Testis (tissue), 3 donors: ENCODE results near the gene CDH22. TPM values are rescaled to one million over a fixed set of nuclear protein-coding genes. Genes with fewer than 3 reads are reported as not detected.

Experiments used
- DNase-seq: peaks from one replicate; pipeline ENCODE4 v3.0.0-alpha.2; 2019
- H3K27ac ChIP-seq, 2 donors: fragments of 200-600 bp; sonication (generic); one replicate each; pipeline ENCODE4 v1.5.1; 2019
- H3K27me3 ChIP-seq: fragments of 200-600 bp; sonication (generic); one replicate; pipeline ENCODE4 v1.5.1; 2019
- H3K36me3 ChIP-seq: fragments of 200-600 bp; sonication (generic); one replicate; pipeline ENCODE4 v1.5.1; 2017; ENCODE audit warnings: low read depth; ENCODE audit errors: missing control alignments
- H3K4me1 ChIP-seq: fragments of 200-600 bp; sonication (generic); one replicate; pipeline ENCODE4 v1.5.1; 2019
- H3K4me3 ChIP-seq, 2 donors: fragments of 200-600 bp; sonication (generic); one replicate each; pipeline ENCODE4 v1.5.1; 2017 to 2019
- H3K9me3 ChIP-seq: fragments of 200-600 bp; sonication (generic); one replicate; pipeline ENCODE4 v1.5.1; 2017
- POLR2A ChIP-seq: fragments of 450-650 bp; IDR thresholded peaks from one replicate; pipeline ENCODE4 v1.6.1; 2017; ENCODE audit warnings: antibody characterized with exemption, mild to moderate bottlenecking, moderate library complexity
- WGBS, 2 donors: methylation state at CpG; one replicate each; pipeline ENCODE4 v1.1.5; 2018; 5-methylcytosine and 5-hydroxymethylcytosine counted together
- intact Hi-C: fragments of 100-400 bp; cut with DNase I; formaldehyde crosslinking; loops from one replicate; pipeline ENCODE4 v1.15.1; 2023; ENCODE audit warnings: low total_unique reads
- polyA plus RNA-seq: library from polyadenylated mRNA; stranded (reverse); fragments of 350-450 nt; fragmentation: Illumina TruSeq; extraction: RNeasy Lipid Tissue Mini Kit (QIAGEN cat#74804); gene quantifications from one replicate; pipeline ENCODE4 v1.2.3, GENCODE V29; 2014; ENCODE audit warnings: low read depth, low replicate concordance; ENCODE audit not compliant: insufficient read depth
- total RNA-seq, 2 donors: library from RNA; depleted of rRNA; stranded (reverse); fragments of >200 nt; gene quantifications; one replicate each; pipeline ENCODE4 v1.2.3, GENCODE V29; 2016
- TF ChIP-seq, protein P1 (sequence below), 3 experiments: fragments of 450-650 bp in 2 of 3; fragments of 200-600 bp in 1 of 3; sonication (generic) in 1 of 3; IDR thresholded peaks; one replicate each; pipeline ENCODE4 v1.5.1; 2016 to 2019; ENCODE audit warnings: antibody characterized with exemption in 3 of 3, mild to moderate bottlenecking in 2 of 3, moderate library complexity in 1 of 3

Gene CDH22
- total and polyA plus RNA-seq, 3 donors from 2014 or later = 1.8 to 2.6 (median 2.6) TPM

DNA sequence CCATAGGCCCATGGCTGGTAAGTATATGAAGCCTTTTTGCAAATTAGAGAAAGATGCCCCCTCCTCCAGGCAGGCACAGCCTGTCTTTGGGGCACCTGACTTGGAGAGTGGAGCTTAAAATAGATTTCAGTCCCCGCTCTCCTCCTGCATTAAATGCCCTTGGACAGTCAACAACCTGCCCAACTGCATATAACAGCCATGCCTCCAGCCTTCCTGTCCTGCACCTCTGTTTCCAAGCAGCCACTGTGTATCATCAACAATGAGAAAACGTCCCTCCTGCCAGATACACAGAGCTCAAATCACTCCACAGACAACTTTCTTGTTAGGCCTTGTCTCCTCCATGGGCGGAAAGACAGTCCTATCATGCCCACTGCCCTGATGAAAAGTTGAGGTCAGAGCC lies 3.4 kb downstream of the CDH22 start:
- intact Hi-C loops = loop anchor here (10.0 kb wide), 1 partner anchor 170 kb away; no protein-coding TSS in a partner anchor
- H3K9me3 ChIP-seq = no peaks in the 10 kb centered on the region
- no peak for DNase-seq
- WGBS, 2 donors = 81 to 92% methylated on average over 3 of the region's 3 CpGs
- TF ChIP-seq, protein P1, sequence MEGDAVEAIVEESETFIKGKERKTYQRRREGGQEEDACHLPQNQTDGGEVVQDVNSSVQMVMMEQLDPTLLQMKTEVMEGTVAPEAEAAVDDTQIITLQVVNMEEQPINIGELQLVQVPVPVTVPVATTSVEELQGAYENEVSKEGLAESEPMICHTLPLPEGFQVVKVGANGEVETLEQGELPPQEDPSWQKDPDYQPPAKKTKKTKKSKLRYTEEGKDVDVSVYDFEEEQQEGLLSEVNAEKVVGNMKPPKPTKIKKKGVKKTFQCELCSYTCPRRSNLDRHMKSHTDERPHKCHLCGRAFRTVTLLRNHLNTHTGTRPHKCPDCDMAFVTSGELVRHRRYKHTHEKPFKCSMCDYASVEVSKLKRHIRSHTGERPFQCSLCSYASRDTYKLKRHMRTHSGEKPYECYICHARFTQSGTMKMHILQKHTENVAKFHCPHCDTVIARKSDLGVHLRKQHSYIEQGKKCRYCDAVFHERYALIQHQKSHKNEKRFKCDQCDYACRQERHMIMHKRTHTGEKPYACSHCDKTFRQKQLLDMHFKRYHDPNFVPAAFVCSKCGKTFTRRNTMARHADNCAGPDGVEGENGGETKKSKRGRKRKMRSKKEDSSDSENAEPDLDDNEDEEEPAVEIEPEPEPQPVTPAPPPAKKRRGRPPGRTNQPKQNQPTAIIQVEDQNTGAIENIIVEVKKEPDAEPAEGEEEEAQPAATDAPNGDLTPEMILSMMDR (IDR thresholded peaks at IDR 0.05) = no peak
- TF ChIP-seq POLR2A = no peak
- no peaks in the 10 kb centered on the region for H3K36me3 ChIP-seq
- H3K27me3 ChIP-seq = no peaks in the 10 kb centered on the region
- no peak overlapping the region for H3K27ac ChIP-seq
- H3K4me1 ChIP-seq = no peaks in the 10 kb centered on the region
- no peak overlapping the region for H3K4me3 ChIP-seq

DNA sequence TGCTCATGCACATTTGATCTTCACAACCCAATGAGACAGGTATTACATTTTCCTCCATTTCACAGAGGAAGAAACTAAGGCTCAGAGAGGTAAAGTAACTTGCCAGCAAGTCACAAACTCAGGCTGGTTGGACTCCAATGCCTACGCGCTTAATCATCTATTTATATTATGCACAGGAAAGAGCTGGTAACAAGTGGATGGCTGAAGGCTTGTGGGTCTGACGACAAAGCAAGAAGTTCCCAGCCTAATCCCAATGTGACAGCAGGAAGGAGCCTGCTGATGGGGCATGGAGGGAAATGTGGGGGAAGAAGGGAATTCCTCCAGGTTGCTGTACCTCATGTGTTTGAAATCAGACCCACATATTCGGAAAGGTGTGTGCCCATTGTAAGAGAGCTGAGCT lies 3.9 kb downstream of the CDH22 start:
- no peaks in the 10 kb centered on the region for H3K9me3 ChIP-seq
- no peak for DNase-seq
- H3K27me3 ChIP-seq = no peaks in the 10 kb centered on the region
- no peak overlapping the region for H3K27ac ChIP-seq
- intact Hi-C loops = loop anchor here (10.0 kb wide), 1 partner anchor 170 kb away; no protein-coding TSS in a partner anchor
- H3K4me3 ChIP-seq = no peak overlapping the region
- no peaks in the 10 kb centered on the region for H3K4me1 ChIP-seq
- no peaks in the 10 kb centered on the region for H3K36me3 ChIP-seq
- TF ChIP-seq, protein P1 (IDR thresholded peaks at IDR 0.05) = no peak
- no peak for TF ChIP-seq POLR2A
- 86 to 93% methylated on average over 4 of the region's 4 CpGs for WGBS, 2 donors

DNA sequence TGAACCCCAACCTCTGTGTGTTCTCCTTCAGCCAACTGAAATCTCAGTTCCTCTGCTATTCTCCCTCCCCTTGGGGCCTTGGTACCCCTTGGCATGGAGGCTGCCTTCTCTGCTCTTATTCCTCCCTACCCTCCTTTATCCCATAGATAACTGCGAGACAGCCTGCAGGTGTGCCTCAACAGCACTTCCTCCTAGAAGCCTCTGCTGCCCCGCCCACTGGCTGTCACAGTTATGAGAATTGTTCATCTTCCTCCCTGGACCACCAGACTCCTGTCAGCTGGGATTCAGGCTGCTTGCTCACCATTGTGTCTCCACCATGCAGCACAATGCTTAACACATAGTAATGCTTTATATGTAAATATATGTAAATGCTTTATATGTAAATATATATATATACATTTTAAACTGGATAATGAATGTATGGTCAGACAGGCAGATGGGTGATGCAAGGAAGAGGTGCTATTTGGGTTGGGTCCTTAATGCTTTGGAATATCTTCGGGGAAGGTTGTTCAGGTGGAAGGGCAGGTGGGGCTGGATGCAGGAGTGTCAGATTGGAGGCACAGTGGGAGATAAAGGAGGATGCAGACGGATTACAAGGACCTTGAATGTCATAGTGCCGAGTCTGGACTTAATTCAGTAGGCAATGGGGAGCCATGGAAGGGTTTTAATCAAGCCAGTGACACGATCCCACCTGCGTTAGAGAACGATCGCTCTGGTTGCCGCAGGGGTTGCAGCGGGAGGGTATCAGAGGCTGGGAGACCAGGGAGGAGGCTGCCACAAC lies 4.9 kb downstream of the CDH22 start:
- Histone ChIP-seq H3K36me3 (no peaks in the 10 kb centered on the region), H3K4me3 (no peak overlapping the region), H3K27me3 (no peaks in the 10 kb centered on the region), H3K27ac (no peak overlapping the region), H3K4me1 (no peaks in the 10 kb centered on the region), H3K9me3 (no peaks in the 10 kb centered on the region)
- WGBS, 2 donors = 75 to 77% methylated on average over 11 of the region's 11 CpGs
- no peak for DNase-seq
- intact Hi-C loops = loop anchor here (10.0 kb wide), 1 partner anchor 169 kb away; no protein-coding TSS in a partner anchor
- TF ChIP-seq, protein P1 (IDR thresholded peaks at IDR 0.05) = no peak
- TF ChIP-seq POLR2A = no peak

DNA sequence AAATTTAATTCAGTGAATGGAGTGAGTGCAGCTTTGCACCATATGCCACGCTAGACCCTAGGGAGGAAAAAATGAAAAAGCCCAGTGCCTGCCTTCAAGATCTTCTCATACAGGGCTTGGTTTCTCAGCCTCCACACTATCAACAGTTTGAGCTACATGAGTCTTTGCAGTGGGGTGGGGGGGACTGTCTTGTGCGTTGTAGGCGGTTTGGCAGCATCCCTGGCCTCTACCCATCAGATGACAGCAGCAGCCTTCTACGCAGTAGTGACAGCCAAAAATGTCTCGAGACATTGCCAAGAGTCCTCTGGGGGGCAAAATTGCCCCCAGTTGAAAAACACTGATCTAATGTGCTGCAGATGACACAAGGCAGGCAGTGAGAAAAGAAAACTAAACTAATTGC lies 6.2 kb downstream of the CDH22 start:
- no peak for TF ChIP-seq POLR2A
- TF ChIP-seq, protein P1 (IDR thresholded peaks at IDR 0.05) = no peak
- no peaks in the 10 kb centered on the region for H3K36me3 ChIP-seq
- no peaks in the 10 kb centered on the region for H3K27me3 ChIP-seq
- DNase-seq = no peak
- 82 to 87% methylated on average over 4 to 5 of the region's 5 CpGs for WGBS, 2 donors
- no peak overlapping the region for H3K4me3 ChIP-seq
- intact Hi-C loops = loop anchor here (10.0 kb wide), 1 partner anchor 167 kb away; no protein-coding TSS in a partner anchor
- no peaks in the 10 kb centered on the region for H3K4me1 ChIP-seq
- H3K27ac ChIP-seq = no peak overlapping the region
- H3K9me3 ChIP-seq = no peaks in the 10 kb centered on the region
